HG03354 (cell line): ENCODE results near the gene ACVR1C.

ENCODE experiments used
- ATAC-seq: cut with Tn5 transposase; IDR thresholded peaks from one replicate; pipeline ENCODE4 v1.9.1; 2021; ENCODE audit warnings: mild to moderate bottlenecking; ENCODE audit not compliant: unreplicated experiment, poor library complexity, severe bottlenecking

ACVR1C gene

GRCh38 chr2:157628477-157629415 lies at the start of gene ACVR1C:
TSS of gene ACVR1C (minus strand) at chr2:157628864. CDS start at chr2:157628644, 220 bp downstream.
- peak; percentile 93 for ATAC-seq

DNA sequence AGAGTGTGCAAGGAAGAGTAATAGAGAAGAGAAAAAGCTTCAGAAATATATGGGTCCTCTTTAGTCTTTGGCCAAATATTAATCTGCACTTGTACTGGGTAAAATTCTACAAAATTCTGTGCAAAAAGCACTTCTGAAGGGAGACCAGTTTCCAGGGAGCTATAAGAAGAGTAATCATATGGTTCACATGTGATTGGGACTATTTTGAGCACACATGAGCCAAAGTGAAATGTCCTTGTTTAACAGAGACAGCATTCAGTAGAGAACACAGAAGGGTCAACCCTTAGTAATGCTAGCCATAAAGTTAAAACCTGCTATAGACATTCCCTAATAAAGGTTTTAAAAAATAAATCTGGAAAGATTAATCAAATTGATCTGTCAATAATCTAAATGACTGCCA lies 49.3 kb upstream of the ACVR1C start:
- ATAC-seq, result no peak

- ATAC-seq, result no peak
Observed at GRCh38 chr2:157672129-157672528, 43.5 kb upstream of the ACVR1C start.

GRCh38 chr2:157662401-157662800 lies 33.7 kb upstream of the ACVR1C start:
- no peak for ATAC-seq

- no peak for ATAC-seq
Observed at GRCh38 chr2:157661776-157662175, 33.1 kb upstream of the ACVR1C start.

- ATAC-seq, result no peak
Observed at GRCh38 chr2:157657858-157658257, 29.2 kb upstream of the ACVR1C start.

- no peak for ATAC-seq
Observed at GRCh38 chr2:157657101-157657500, 28.4 kb upstream of the ACVR1C start.

DNA sequence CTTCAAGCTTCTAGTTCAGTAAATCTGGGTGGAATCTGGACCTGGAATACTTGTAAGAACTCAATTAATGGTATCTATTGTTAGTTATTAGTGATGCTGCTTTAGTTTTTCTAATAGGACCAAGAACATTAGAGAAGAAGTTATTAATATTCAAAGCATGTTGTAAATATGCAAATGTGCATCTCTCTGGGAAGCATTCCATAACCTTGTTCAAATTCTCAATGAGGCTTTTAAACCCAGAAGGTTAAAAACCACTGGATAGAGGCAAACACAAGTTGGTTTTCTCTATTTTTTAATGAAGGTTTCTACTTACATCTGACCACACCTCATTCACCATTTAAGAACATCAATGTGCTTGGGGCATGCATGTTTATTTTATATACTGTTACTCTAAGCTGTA lies 16.1 kb upstream of the ACVR1C start:
- ATAC-seq, result no peak

DNA sequence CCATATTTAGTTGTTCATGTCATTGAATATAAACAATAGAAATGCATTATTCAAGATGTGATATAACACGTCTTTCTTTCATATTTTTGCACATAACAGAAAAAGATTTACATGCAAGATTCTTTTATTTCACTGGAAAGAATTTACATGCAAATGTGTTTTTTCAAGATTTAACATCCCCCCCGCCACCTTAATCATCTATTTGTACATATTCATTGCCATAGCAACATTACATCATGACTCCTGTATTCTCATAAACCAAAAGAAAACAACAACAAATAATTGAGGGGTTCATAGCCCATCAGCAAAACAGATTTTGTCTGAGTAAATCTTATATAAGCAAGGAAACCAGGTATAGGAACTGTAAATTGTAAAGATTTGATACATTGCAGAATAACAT lies 3.2 kb upstream of the ACVR1C start:
- no peak for ATAC-seq

DNA sequence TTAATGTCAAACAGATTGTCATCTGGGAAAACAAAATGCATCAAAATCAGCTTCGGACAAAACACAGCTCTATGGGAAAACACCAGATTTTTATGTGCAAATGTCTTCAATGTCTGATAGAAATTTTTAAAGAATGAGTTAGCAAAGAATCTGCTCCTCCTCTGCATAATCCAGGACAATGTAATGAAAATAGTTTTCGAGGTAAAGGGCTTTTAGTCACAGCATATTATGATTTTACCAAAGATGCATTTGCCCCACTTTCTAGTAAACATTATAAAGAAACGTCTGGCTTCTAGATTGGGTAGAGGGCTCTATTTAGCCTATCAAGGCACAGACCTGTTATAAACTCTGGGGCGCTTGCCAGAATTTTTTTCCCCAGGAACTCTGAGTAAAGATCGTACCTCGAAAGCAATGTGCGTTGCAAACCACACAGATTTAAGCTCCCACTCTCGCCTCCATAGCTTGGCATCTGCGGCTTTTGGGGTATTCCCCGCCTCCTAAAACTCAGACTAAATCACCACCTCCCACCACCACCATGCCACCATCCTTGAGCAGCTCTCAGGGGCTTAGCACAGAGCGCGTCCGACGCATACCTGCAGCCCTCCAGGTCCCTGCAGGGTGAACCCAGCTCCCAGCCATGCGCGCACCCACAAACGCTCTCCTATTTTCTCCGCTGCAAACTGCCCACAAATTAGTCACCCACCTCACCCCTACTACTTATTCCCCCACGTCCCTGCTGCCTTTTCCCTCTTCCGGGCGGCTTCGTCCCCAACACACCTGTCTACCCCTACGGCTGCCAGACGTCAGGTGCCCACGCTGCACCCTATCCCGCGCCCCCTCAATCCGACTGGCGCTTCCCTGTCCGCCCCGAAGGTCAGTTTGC lies 829 bp downstream of the ACVR1C start:
- peak; percentile 14 for ATAC-seq

- ATAC-seq, result no peak
Observed at GRCh38 chr2:157625296-157625695, 3.4 kb downstream of the ACVR1C start.

DNA sequence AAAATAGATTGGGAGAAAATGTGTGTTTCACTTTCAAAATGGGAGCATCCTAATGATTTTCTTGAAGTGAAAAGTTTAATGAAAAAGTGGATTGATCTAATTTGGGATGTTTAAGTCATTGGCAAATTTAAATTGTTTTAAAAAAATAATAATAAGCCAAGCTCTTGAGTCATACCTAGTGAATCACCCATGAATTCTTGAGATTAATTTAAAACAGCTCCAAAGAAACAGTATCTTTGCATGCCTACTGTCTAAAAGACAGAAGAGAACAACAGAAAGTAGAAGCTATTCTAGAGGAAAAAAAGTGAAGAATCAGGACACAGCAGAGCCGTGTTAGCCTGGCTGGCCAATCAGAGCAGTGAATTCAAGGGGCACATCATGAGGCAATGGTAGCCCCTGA lies 7.7 kb downstream of the ACVR1C start:
- ATAC-seq, result no peak

DNA sequence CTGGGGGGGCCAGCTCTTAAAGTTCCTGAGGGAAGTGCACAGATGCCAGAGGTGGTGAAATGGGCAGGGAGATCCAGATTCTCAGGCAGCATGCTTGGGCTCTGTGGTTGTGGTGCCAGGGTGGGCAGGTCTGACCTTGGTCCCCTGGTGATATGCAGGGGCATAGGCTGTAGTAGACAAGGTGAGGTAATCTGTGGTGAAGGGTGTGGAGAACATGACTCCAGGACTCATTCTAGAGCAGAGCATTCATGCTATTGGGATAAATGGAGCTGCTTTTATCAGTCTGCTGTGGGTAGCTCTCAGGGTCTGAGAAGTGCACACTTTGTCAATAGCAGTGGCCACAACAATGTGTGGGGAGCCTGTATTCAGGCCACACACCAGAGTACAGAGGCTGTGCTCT lies 16.9 kb downstream of the ACVR1C start:
- ATAC-seq, result no peak

DNA sequence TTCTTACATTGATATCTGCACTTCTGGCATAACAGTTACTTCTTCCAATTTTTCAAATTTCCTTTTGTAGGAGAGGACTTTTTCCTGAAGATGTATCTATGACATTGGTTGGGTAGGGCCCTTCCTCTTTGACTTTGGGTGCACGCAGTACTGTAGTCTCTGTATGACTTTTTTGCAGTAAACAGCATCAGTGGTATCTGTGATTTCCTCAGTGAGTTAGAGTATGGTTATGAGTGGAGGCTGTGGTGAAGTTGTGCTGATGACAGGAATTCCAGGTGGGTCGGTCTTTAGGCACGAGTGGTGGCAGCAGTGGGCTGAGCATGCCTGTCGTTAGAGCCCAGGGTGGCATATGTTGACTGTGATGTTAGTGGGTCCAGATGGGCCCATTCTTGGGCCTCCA lies 17.6 kb downstream of the ACVR1C start:
- ATAC-seq, result no peak

DNA sequence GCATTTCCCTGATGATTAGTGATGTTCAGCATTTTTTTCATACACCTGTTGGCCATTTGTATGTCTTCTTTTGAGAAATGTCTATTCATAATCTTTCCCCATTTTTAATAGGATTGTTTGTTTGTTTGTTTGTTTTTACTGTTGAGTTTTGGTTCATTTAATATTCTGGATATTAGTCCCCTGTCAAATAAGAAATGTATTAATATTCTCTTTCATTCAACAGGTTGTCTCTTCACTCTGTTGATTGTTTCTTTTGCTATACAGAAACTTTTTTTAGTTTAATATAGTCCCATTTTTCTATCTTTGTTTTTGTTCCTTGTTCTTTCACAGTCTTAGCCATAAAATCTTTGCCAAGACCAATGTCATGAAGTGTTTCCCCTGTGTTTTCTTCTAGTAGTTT lies 22.1 kb downstream of the ACVR1C start:
- ATAC-seq, result no peak

DNA sequence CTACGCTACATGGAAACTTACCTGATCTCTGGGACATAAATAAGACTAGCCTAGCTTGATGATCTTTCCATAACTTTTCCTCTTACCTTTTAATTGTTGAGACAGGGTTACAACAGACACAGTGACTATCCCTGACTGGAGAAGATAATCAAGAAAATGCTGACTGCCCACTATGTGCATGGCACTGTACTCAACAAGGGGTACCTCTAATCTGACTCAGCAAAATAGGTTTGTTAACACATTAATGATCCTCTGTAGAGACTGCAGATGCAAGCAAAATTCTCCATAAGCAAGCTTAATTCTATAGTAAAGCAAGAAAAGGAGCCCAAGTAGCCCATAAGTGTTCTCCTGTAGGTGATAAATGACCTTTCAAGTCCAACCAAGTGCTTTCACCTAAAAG lies 25.5 kb downstream of the ACVR1C start:
- no peak for ATAC-seq

GRCh38 chr2:157601807-157602206 lies 26.9 kb downstream of the ACVR1C start:
- ATAC-seq, result no peak

DNA sequence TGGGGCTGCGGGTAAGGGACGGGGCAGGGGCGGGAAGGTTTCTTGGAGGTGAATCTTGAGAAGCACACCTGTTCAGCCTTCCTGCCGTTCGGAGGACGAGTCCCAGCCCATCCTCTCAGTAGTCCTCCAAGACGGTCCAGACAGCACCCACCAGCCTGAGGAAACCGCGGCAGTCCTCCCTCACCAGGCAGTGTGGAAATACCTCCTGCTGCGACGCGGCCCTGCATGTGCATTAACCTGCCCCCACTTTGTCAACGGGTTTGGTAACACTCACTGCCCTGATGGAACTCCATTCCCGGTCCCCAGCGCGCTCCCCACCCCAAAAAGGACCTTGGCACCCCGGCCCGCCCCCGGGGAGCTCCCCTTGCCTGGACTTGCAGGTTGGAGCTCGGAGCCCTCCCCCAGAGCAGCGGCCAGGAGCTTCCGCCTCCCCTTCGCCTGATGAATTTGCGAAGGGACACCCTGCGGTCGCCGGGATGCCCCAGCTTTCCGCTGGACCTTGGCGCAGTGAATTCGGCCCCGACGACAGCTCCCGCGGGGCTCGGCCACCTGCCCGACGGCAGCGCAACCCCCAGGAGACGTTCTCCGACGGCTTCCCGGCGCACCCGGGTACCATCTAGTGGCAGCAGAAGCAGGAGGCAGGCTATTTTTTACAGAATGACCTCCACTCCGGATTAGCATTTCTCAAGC lies 31.5 kb downstream of the ACVR1C start:
- ATAC-seq, result peak; percentile 80

DNA sequence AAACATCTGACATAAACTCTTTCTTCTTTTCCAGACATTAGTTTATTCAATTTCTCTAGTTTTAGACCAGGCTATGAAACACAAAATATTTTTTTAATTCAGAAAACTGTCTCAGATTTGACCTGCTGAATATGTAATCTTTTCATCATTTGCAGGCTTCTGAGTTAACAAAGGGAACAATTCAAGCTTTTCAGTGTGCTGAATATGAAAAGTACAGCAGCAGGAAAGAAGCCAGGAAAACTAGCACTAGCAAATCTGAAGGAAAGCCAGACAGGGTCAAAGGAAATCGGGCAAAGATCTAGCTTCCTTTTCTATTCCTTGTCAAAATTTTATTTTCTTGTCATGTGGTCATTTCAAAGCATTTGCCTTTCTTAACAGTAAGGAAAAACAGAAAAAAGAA lies 35.3 kb downstream of the ACVR1C start:
- ATAC-seq, result no peak

DNA sequence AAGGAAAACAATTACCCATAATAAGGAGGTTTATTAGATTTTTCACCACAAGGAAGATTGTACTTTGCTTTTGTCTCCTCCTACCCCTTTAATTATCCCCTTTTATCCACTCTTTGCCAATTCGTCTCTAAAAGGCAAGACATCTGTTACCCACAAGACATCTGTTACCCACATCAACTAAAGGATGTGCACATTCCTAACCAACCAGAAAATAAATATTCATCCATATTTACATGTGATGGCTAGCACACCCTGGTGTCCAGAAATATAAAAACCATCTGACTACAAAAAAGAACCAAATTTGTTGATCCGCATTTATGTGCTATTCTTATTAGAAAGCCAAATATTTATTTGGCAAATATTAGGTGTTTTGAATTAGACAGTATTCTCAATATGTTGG lies 35.7 kb downstream of the ACVR1C start:
- ATAC-seq, result no peak
